ENCODE measurements around the gene DNTT.

GRCh38 chr10:96301616-96302015 lies 2.6 kb upstream of the DNTT start:
- TF ChIP-seq CTCF (IDR thresholded peaks at IDR 0.05; ENCODE audit: insufficient read depth, low read length, poor library complexity, severe bottlenecking), result no peak
- no peak for TF ChIP-seq EZH2phosphoT487 (conservative IDR thresholded peaks at IDR 0.05; ENCODE audit: low read length)
